Ovary (tissue), 3 donors: ENCODE data around the gene WARS2.

ENCODE experiments used
- CTCF ChIP-seq, 3 donors: fragments of 450-650 bp in 2 of 3; fragments of 200-600 bp in 1 of 3; IDR thresholded peaks; one replicate each; pipeline versions ENCODE4 v1.5.1 to v1.8.0; 2016 to 2022; ENCODE audit warnings: antibody characterized with exemption in 3 of 3, mild to moderate bottlenecking in 1 of 3
- EP300 ChIP-seq: sonication (generic); formaldehyde crosslinking; IDR thresholded peaks from one replicate; pipeline ENCODE4 v1.6.1; 2017; ENCODE audit warnings: antibody characterized with exemption
- POLR2A ChIP-seq: fragments of 450-650 bp; IDR thresholded peaks from one replicate; pipeline ENCODE4 v1.6.1; 2017; ENCODE audit warnings: antibody characterized with exemption, mild to moderate bottlenecking, moderate library complexity
- donor health status: DM: no; HTN: no; CAD: no.

- TF ChIP-seq POLR2A (no peak), CTCF (IDR thresholded peaks at IDR 0.05) (no peak), EP300 (no peak)
Measured at GRCh38 chr1:118995312-118996016, 145.0 kb downstream of the WARS2 start.
